CD4-positive, alpha-beta T cell treated with Interleukin-15 for 1 hour (primary cell): ENCODE results near the gene KCND1.

Experiments
- DNase-seq: peaks from one replicate; pipeline ENCODE4 v3.0.0-alpha.2; 2020

KCND1 gene

DNA sequence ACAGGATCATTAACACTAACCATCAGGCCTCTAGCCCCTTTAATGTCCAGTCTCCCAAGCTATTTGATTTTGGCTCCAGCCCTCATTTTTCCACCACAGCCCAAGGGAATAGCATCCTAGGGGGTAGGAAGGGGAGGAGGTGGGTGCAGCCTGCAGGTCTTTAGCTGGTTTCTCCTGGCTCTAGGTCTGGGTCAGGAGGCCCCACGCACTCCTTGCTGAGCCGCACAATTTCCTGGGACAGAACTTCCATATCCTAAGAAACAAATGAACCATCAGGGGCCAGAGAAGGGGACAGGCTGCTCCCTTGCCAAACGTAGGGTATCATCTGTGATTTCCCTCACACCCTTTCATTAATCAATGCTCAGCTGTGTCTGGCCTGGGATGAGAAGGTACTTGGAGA lies 2.4 kb upstream of the KCND1 start:
- no peak for DNase-seq

DNA sequence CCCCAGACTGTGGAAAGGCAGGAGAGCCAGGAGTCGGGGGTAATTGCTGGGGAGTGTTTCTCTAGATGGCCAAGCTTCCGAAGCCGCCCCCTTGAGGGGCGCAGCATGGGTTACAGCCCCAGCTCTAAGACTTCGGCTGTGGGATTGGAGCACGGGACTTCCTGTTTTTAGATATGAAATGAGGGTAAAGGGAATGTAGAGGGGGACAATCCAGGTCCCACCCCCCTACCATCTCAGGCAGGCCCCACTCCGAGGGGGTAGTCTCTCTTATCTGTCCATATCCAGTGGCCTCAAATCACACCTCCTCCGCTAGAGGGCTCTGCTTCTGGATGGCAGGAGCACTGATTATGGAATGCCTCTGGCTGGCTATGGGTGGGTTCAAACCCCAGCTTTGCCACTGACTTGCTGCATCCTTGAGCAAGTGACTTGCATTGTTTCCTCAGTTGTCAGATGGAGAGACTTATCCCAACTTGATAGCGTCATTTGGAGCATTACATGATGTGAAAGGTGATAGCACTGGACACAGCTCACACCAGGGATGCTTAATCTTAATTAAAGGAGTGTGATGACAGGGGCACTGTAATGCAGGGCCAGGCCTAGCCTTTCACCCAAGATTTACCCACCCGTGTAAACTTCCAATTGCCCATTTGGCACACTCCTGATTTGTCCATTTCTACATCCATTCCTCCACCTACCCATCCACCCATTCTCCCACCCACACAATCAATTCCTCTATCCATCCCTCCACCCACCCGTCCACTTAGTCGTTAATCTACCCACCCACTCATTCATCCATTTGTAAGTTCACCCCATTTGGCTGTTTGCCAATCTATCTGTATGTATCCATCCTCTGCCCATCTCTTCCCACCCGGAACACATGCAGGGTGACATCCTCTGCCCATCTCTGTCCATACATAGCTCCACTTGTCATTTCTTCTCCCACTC lies 848 bp upstream of the KCND1 start:
- peak; percentile 43 for DNase-seq

DNA sequence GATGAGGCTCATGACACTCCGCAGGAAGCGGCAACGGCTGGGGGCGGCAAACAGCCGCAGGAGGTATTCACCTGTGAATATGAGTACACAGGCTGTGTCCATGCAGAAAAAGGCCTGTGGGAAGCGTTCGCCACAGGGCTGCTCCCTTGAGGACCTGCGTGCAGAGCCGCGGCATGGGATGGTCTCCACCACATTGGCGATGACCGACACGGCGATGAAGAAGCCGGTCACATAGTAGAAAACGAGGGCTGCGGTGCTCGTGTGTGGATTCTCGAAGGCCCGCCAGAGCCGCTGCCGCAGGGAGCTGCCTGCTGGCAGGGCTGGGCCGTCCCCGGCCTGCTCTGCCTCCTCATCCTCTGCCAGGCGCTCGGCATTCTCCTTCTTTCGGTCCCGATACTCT lies 2.2 kb downstream of the KCND1 start:
- DNase-seq = no peak

DNA sequence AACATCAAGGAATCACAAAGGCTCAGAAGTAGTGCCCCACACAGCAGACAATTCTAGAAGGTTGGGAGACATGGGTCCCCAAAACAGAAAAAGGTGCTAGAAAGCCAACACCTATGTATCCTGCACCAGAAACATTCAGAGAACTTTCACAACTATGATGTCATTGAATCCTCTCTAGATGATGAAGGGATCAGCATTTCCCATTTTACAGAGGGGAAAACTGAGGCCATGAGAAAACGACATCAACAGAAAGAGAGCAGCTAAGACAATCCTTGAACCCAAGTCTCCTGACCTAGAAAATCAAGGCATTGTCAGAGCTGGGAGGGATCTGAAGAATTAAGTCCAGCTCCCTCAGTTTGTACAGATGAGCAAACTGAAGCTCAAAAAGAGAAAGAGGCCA lies 3.3 kb downstream of the KCND1 start:
- DNase-seq = no peak

DNA sequence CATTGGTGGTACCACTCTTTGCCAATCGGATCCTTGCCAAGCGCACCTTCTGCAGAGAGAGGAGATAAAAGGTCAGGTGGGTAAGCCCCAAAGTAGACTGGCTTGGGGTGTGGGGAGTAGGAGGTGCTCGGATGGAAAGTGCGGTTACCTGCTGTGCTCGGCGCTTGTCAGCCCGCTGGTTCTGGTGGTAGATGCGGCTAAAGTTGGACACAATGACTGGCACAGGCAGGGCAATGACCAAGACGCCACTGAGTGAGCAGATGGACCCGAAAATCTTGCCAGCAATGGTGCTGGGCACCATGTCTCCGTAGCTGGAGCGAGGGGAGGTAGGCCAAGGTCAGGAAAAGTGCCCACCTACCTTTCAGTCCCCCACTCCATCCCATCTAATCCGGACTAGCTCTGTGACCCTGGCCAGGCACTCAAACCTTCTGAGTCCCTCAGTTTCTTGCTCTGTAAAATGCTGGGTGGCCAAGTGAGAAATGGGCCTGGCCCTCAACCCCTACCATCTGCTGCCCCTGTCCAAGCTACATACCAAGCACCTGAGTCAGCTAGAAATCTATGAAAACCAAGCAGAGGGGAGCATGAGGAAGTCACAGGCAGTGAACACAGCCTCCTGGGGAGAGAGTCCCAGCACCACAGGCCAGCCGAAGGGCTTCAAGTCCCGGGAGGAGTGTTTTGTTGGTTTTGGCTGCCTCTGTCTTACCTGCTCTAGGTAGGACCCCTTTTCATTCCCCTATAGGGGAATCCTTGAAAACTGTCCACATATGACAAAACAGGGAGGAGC lies 4.7 kb downstream of the KCND1 start:
- no peak for DNase-seq

DNA sequence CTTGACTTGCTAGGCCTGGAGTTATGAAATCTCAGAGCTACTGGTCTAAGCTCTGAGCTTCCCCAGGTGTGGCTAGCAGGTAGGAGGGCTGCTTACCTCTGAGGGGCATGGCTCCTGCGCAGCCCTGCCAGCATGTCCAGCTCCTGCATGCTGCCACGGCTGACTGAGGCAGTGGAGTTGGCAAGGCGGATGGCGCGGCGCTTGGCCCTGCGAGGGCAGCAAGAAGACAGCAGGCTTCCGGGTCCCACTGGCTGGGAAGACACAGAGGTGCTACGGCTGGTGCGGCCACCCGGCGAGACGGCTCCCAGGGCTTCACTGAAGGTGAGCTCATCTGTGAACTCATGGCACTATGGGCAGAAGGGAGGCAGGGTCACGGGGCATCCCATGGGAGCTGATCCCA lies 5.7 kb downstream of the KCND1 start:
- no peak for DNase-seq

DNA sequence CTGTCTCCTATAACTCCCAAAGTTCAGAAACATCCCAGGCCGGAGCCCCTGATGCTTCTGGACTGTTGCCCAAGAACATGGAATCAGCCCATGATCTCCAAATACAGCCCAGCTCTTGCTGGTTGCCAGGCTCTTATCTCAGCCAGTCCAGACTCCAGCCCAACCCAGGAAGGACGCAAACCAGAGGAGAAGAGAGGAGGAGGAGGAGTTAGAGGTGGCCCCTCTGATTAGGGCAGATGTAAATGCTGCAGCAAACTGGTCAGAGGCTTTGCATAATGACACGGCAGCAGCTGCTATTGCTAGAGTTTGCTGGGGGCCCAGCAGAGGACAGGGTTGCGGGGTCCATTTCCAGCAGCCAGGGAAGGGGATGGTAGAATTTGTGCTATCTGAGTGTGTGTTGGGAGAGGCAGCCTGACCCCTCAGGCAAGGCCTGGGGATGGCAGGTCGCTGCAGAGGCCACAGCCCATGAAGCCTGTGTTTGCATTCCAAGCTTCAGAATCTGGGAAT lies 10.0 kb downstream of the KCND1 start:
- no peak for DNase-seq

DNA sequence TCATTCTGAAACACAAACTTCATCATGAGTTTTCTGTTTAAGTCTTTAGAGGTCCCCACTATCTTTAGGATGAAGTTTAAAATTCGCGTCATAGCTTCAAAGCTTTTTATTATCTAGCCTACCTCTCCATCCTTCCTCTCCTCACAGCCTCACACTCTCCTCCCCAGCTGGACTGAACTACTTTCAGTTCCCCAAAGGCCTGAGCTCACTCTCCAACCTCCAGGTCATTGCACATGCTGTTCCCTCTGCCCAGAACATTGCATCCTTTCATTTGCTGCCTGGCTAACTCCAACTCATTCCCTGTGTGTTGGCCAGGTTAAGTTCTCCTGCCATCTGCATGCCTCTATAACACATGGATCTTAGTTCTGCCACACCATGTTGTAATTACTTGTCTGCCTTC lies 11.4 kb downstream of the KCND1 start:
- DNase-seq = no peak

DNA sequence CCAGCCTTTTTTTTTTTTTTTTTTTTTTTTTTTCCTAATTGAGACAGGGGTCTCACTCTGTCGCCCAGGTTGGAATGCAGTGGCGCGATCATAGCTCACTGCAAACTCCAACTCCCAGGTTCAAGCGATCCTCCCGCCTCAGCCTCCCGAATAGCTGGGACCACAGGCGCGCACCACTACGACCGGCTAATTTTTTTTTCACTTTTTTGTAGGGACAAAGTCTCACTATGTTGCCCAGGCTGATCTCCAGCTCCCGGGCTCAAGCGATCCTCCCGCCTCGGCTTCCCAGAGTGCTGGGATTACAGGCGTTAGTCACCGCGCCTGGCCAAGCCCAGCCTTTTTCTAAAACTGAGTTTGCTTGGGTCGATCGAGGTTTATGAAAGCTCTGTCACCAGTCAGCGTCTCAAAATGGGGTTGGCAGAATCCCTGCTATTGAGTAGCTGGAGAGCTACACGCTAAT lies 13.0 kb downstream of the KCND1 start:
- no peak for DNase-seq

DNA sequence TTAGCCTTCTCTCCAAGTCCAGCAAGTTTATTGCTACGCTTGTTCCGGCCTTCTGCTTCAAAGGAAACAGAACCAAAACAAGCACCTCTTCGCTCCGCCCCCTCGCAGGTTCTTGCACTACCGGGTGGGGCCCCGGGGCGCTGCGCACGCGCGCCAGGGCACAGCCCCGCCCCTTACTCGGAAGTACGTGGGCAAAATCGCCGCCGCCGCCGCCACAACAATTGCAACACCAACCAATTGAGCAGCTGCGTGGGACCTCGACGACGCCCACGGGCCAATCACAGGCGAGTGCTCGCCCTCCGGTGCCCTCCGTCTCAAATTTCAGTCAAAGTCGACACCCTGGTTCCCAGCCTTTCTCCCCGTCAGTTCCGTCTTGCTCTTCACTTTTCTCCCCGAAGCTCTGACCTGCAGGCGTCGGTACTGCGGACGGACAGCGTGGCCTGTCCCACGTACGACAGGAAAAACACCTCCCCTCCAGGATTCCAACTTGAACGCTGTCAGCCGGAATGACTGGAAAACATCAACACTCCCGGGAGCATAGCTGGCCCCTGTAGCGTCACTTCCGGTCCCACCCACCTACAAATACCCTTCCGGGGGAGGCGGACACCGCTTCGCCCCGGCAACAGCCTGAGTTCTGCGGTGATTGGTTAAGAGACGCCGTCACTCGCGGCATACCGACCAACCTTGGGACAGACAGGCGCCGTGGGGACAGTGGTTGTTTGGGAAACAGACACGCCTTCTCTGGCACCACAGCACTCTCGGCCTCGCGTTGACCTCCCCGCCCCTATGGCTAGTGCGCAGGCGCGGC lies 13.6 kb downstream of the KCND1 start:
- DNase-seq = peak; percentile 98

- peak; percentile 85 for DNase-seq
Measured at GRCh38 chrX:48957477-48957826, 14.2 kb downstream of the KCND1 start, which contains the start of gene OTUD5. Gene OTUD5 (minus strand): TSS chrX:48957607. CDS start chrX:48957570, 37 bp downstream.

- DNase-seq = peak; percentile 75
Measured at GRCh38 chrX:48956728-48957414, 14.8 kb downstream of the KCND1 start.

DNA sequence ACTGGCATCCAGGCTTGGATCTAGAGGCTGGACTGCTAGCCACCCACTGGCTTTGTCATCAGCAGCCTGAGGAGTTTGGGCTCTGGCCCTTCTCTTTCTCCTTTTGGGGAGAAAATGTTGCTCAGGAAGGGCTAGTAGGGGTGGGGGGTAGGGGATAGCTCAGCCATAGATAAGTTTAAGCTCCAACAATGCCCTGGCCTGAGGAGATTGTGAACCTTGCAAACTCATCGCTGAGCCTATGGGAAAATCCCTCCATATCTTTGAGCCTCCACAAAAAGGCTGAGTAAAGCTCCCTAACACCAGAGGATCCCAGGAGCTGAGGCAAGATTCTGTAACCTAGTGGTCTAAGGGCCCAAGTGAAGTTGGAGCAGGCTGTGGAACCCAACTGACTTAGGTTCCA lies 23.1 kb downstream of the KCND1 start:
- DNase-seq = no peak

DNA sequence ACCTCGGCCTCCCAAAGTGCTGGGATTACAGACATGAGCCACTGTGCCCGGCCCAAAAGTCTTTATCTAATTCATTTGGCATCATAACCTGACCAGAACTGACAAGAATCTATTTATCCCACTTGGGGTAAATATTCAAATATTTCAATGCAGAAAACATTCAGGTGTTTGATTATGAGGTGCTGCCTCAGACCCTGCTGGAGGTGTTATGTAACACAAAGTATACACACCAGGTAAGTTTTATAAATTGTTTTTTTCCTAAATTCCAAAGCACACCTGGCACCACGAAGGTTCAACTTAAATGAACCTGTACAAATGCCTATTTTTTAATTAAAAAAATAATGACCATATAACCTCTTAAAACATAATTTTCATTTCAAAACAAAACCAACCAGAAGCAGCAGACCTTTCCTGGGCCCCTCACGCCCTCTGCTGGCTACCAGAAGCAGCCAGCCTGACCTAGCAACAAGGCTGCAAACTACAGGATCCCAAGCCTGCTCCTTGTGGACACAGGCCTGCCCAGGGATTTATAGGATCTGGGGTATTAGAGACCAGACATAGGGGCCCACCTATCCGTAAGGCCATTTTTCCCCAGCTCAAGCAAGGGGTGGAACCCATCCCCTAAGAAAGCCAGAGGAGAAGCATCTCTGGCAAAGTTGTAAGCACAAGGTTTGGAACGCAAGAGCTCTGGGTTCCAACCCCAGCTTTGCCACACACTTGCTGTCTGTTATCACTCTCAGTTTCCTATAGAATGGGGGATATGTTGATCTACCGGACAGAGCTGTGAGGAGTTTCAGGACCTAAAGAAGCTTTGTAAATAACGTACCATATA lies 25.9 kb downstream of the KCND1 start:
- DNase-seq = peak; percentile 61

- DNase-seq = no peak
Measured at GRCh38 chrX:48942895-48943294, 28.7 kb downstream of the KCND1 start.

DNA sequence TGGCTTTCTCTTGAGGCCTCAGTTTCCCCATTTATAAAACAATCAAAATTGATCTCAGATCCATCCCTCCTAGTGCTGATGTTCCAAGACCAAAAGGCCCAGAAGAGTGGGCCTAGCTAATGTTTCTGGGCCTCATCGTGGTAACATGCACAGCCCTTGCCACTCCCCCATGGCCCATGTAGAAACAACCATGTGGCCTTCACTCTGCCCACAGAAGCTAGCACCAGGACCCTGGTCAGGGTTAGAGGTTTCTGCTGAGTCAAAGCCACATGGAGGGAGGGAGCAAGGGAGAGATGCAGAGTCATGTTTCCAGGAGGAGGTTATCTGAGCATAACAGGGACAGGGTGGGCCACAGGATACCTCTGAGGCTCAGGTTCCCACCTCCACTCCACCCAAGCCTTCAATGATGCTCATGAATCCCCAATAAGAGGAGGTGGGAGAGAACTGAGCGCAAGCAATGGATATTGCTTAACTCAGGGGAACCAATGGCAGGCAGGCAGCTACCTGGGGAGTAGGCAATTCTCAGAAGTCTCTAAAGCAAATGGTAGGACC lies 31.2 kb downstream of the KCND1 start:
- DNase-seq = no peak

DNA sequence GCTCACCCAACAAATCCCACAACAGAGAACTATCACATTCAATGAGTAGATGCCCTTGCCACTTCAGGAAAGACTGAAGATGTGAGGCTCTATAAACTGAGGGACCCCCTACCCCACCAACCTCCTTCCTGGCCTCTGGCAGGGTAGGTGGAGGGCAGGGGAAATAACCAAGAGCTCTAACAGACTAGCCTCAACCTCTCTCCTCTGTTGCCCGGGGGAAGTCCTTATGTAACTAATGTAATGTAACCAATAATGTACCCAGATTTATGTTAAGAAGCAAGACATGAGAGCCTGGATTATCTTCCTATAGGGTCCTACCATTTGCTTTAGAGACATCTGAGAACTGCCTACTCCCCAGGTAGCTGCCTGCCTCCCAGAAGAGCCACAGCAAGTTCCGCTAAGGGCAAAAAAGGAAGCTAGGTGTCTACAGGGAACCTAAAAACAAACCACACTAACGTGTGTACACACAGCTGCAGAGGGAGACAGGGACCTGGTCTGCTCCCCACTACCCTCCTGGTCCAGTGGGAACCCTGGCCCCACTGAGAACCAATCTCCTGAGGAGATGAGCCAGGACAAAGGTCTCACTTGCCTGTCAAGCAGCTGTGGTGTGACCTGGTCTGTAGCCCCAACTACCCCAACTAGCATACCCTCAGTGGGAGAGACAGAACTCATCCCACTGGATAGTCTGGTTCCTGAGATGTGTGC lies 32.0 kb downstream of the KCND1 start:
- DNase-seq = peak; percentile 71

GRCh38 chrX:48938721-48939425 lies 32.8 kb downstream of the KCND1 start:
- peak; percentile 93 for DNase-seq

- DNase-seq = peak; percentile 96
Measured at GRCh38 chrX:48937054-48937907, 34.4 kb downstream of the KCND1 start.
